ENCODE data around the gene ARID2. TPM values are rescaled to one million over a fixed set of nuclear protein-coding genes. Genes with fewer than 3 reads are reported as not detected.

The ARID2 gene
- total RNA-seq, 4 donors from 2014 or later = 32.1 to 79.1 (median 41.5) TPM

GRCh38 chr12:45697371-45697770 is 32.1 kb upstream of the ARID2 start:
- Histone ChIP-seq H3K27ac (no peak overlapping the region), H3K4me1 (no peaks in the 10 kb centered on the region), H3K36me3 (no peaks in the 10 kb centered on the region), H3K4me3 (no peak overlapping the region), H3K27me3 (no peaks in the 10 kb centered on the region), H3K9me3 (peaks cover 5% of the 10 kb centered on the region)
- TF ChIP-seq EP300 (IDR thresholded peaks at IDR 0.05) (no peak), CTCF (IDR thresholded peaks at IDR 0.05) (no peak), POLR2AphosphoS5 (IDR thresholded peaks at IDR 0.05) (no peak), POLR2A (IDR thresholded peaks at IDR 0.05) (no peak)
- whole genome bisulfite sequencing = 71% methylated on average over 4 of the region's 6 CpGs
- DNase-seq (ENCODE audit: low spot score in 2 of 2) = no peak

GRCh38 chr12:45701296-45701695 is 28.2 kb upstream of the ARID2 start:
- no peak for TF ChIP-seq POLR2AphosphoS5 (IDR thresholded peaks at IDR 0.05)
- TF ChIP-seq POLR2A (IDR thresholded peaks at IDR 0.05) = no peak
- no peak for TF ChIP-seq CTCF (IDR thresholded peaks at IDR 0.05)
- TF ChIP-seq EP300 (IDR thresholded peaks at IDR 0.05) = no peak
- no peak for DNase-seq (ENCODE audit: low spot score in 2 of 2)
- Histone ChIP-seq H3K9me3 (peaks cover 5% of the 10 kb centered on the region), H3K4me3 (no peak overlapping the region), H3K4me1 (no peaks in the 10 kb centered on the region), H3K27me3 (no peaks in the 10 kb centered on the region), H3K36me3 (no peaks in the 10 kb centered on the region), H3K27ac (no peak overlapping the region)
- WGBS = 74% methylated on average over 4 of the region's 4 CpGs

DNA sequence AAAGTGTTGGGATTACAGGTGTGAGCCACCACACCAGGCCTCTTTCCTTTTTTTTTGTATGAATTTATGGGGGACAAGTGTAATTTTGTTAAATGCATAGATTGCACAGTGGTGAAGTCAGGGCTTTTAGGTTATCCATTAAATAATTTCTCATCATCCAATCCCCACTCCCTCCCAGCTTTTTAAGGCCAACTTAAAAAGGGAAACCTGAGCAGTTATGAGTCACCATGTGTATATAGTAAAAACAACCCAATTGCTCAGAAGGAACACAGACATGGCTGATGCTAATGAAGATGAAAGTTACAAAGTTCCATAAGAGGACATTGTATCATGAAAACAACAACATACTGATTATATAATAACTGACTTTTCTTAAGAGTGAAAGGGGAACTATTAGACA is 25.6 kb upstream of the ARID2 start:
- TF ChIP-seq EP300 (IDR thresholded peaks at IDR 0.05) = no peak
- TF ChIP-seq POLR2AphosphoS5 (IDR thresholded peaks at IDR 0.05) = no peak

GRCh38 chr12:45704968-45705367 is 24.5 kb upstream of the ARID2 start:
- no peaks in the 10 kb centered on the region for H3K27me3 ChIP-seq
- 98% methylated on average over 2 of the region's 2 CpGs for WGBS
- no peak overlapping the region for H3K27ac ChIP-seq
- TF ChIP-seq EP300 (IDR thresholded peaks at IDR 0.05) (no peak), CTCF (IDR thresholded peaks at IDR 0.05) (no peak), POLR2A (IDR thresholded peaks at IDR 0.05) (no peak), POLR2AphosphoS5 (IDR thresholded peaks at IDR 0.05) (no peak)
- no peak overlapping the region for H3K4me3 ChIP-seq
- no peaks in the 10 kb centered on the region for H3K4me1 ChIP-seq
- peaks cover 5% of the 10 kb centered on the region for H3K9me3 ChIP-seq
- DNase-seq (ENCODE audit: low spot score in 2 of 2) = no peak
- no peaks in the 10 kb centered on the region for H3K36me3 ChIP-seq

More for the DNA sequence above, 25.6 kb upstream of the ARID2 start:
- DNase-seq (ENCODE audit: low spot score in 2 of 2) = no peak
- H3K4me1 ChIP-seq = no peaks in the 10 kb centered on the region
- H3K27me3 ChIP-seq = no peaks in the 10 kb centered on the region
- H3K4me3 ChIP-seq = no peak overlapping the region
- peaks cover 5% of the 10 kb centered on the region for H3K9me3 ChIP-seq
- no peak overlapping the region for H3K27ac ChIP-seq
- no peaks in the 10 kb centered on the region for H3K36me3 ChIP-seq

DNA sequence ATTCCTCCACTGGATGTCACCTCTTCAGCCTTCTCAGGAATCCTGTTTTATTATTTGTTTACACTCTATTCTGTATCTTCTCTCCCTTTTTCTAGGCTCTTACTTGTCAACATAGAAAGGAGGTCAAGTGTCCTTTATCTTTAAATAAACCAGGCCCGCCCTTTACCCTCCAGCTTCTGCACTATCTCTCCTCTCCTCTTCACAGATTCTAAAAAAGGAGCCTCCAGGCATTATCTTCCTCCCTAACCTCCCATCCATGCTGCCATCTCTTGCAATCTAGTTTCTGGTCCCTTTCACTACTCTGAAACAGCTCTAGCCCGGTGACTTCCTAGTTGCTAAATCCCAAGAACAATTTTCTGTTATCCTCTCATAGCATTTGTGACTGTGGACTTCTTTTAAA is 24.1 kb upstream of the ARID2 start:
- no peak overlapping the region for H3K27ac ChIP-seq
- TF ChIP-seq CTCF (IDR thresholded peaks at IDR 0.05) = no peak
- no peak for TF ChIP-seq POLR2A (IDR thresholded peaks at IDR 0.05)
- TF ChIP-seq POLR2AphosphoS5 (IDR thresholded peaks at IDR 0.05) = no peak
- TF ChIP-seq EP300 (IDR thresholded peaks at IDR 0.05) = no peak
- WGBS = 74% methylated on average over 2 of the region's 2 CpGs
- H3K27me3 ChIP-seq = no peaks in the 10 kb centered on the region
- H3K9me3 ChIP-seq = peaks cover 5% of the 10 kb centered on the region
- H3K4me1 ChIP-seq = no peaks in the 10 kb centered on the region
- DNase-seq (ENCODE audit: low spot score in 2 of 2) = no peak
- H3K36me3 ChIP-seq = no peaks in the 10 kb centered on the region
- no peak overlapping the region for H3K4me3 ChIP-seq

DNA sequence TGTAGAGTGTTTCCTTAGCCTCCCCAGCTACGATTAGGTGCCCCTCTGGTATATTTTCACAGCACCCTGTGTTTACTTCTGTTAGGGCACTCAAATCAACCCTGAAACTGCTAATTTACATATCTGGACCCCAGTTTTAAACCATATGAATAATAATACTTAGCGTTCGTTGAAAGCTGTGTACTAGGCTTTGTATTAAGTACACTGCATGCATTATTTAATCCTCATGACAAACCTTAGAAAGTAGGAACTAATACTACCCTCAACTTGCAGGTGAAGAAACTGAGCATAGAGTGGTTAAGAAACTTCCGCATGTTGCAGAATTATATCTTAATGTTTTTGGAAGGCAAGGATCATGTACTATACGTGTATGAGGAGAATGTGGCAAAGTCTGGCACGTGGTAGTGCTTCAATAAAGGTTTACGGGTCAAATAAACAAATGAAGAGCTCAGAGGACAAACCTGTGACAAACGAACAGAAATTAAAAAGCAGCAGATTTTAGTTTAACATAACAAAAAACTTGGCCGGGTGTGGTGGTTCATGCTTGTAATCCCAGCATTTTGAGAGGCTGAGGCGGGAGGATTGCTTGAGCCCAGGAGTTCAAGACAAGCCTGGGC is 22.2 kb upstream of the ARID2 start:
- Histone ChIP-seq H3K27ac (no peak overlapping the region), H3K4me3 (no peak overlapping the region), H3K36me3 (no peaks in the 10 kb centered on the region), H3K27me3 (no peaks in the 10 kb centered on the region), H3K9me3 (no peaks in the 10 kb centered on the region), H3K4me1 (no peaks in the 10 kb centered on the region)
- 85% methylated on average over 10 of the region's 10 CpGs for WGBS
- no peak for DNase-seq (ENCODE audit: low spot score in 2 of 2)
- TF ChIP-seq POLR2AphosphoS5 (IDR thresholded peaks at IDR 0.05) (no peak), EP300 (IDR thresholded peaks at IDR 0.05) (no peak), POLR2A (IDR thresholded peaks at IDR 0.05) (no peak), CTCF (IDR thresholded peaks at IDR 0.05) (no peak)
